K562 (cell line): Measurements from ENCODE around the gene POU4F1. TPM values are rescaled to one million over a fixed set of nuclear protein-coding genes. Genes with fewer than 3 reads are reported as not detected.

Experiments used
- ATAC-seq: fragments of 200-7000 bp; cut with Tn5 transposase; 3 replicates; pipeline ENCODE4 v1.9.1; 2020; ENCODE audit warnings: moderate library complexity
- BruUV-seq: library from RNA; stranded (reverse); fragments of 400-500 nt; replicated peaks from 2 replicates; lab custom pipeline; 2021; lab: Mats Ljungman, UMichigan
- CTCF ChIA-PET: fragments of 300-600 bp; formaldehyde crosslinking; extraction: SDS; loops from one replicate; lab custom pipeline; 2021; ENCODE audit warnings: low intra/inter-chr PET ratio; lab: Yijun Ruan, JAX
- POLR2A ChIA-PET: fragments of 300-600, 350-650 bp; sonication (Branson Sonifier 250); formaldehyde crosslinking; extraction: SDS; loops from one replicate; lab custom pipeline; 2021; ENCODE audit warnings: antibody characterized with exemption, inconsistent platforms; lab: Yijun Ruan, JAX
- DNase-seq, 4 experiments: peaks; one replicate each; pipeline versions ENCODE4 v3.0.0 to v3.0.0-alpha.2; 2011 to 2018; ENCODE audit warnings: low spot score in 3 of 4, mixed read lengths in 3 of 4; ENCODE audit errors: extremely low read depth in 1 of 4
- FAIRE-seq: peaks from 2 replicates; lab custom pipeline; 2011; peaks lifted over from hg19 to GRCh38; lab: Jason Lieb, UNC
- H2AFZ ChIP-seq: 2 replicates; pipeline ENCODE4 v1.6.0; 2011; ENCODE audit warnings: low read depth, low read length, control low read depth, inconsistent platforms
- H3K27ac ChIP-seq: fragments of 200-600 bp; 3 replicates; pipeline ENCODE4 v1.8.0; 2011; ENCODE audit warnings: low read depth, mild to moderate bottlenecking, control low read depth, inconsistent platforms, low read length, moderate library complexity, mixed read lengths; ENCODE audit errors: extremely low read depth
- H3K27me3 ChIP-seq, 2 experiments: fragments of 300-600 bp in 1 of 2; 2 replicates in 1 of 2; 3 replicates in 1 of 2; pipeline versions ENCODE4 v1.6.0 to v1.8.0; 2011; ENCODE audit warnings: inconsistent platforms in 2 of 2, low read length in 2 of 2, mild to moderate bottlenecking in 1 of 2, mixed read lengths in 1 of 2, moderate library complexity in 1 of 2; ENCODE audit not compliant: control insufficient read depth in 2 of 2, insufficient read depth in 2 of 2
- H3K36me3 ChIP-seq: fragments of 300-600 bp; 3 replicates; pipeline ENCODE4 v1.8.0; 2011; ENCODE audit warnings: mild to moderate bottlenecking, low read length, inconsistent platforms; ENCODE audit not compliant: control insufficient read depth, insufficient read depth
- H3K4me1 ChIP-seq, 2 experiments: fragments of 200-600 bp in 1 of 2; replicated peaks in 1 of 2; 2 replicates in 1 of 2; 3 replicates in 1 of 2; pipeline versions ENCODE4 v1.5.1 to v1.8.0; 2011; ENCODE audit warnings: inconsistent platforms in 2 of 2, low read length in 2 of 2, mild to moderate bottlenecking in 1 of 2, mixed read lengths in 1 of 2, moderate library complexity in 1 of 2; ENCODE audit not compliant: control insufficient read depth in 2 of 2, insufficient read depth in 2 of 2
- H3K4me2 ChIP-seq: 2 replicates; pipeline ENCODE4 v1.6.1; 2011; ENCODE audit warnings: low read length, control low read depth, inconsistent platforms, mixed read lengths; ENCODE audit not compliant: insufficient read depth
- H3K4me3 ChIP-seq: fragments of 200-600 bp; sonication (generic), shearing (Covaris generic); 2 replicates; pipeline ENCODE4 v1.5.1; 2016; ENCODE audit warnings: control low read depth, inconsistent platforms
- H3K79me2 ChIP-seq: fragments of 200-600 bp; 3 replicates; pipeline ENCODE4 v1.8.0; 2011; ENCODE audit warnings: low read length, inconsistent platforms; ENCODE audit not compliant: control insufficient read depth, insufficient read depth
- H3K9ac ChIP-seq, 2 experiments: 2 replicates each; pipeline versions ENCODE4 v1.6.0 to v1.6.1; 2011; ENCODE audit warnings: low read depth in 2 of 2, low read length in 2 of 2, control low read depth in 1 of 2, inconsistent platforms in 1 of 2, mild to moderate bottlenecking in 1 of 2, mixed read lengths in 1 of 2; ENCODE audit not compliant: insufficient read depth in 1 of 2
- H3K9me1 ChIP-seq: one replicate; pipeline ENCODE4 v1.6.0; 2011; ENCODE audit warnings: inconsistent platforms, mild to moderate bottlenecking, low read length, moderate library complexity; ENCODE audit not compliant: control insufficient read depth, insufficient read depth
- H3K9me3 ChIP-seq: replicated peaks from 2 replicates; pipeline ENCODE4 v1.5.1; 2011; ENCODE audit warnings: low read depth, low read length, inconsistent platforms; ENCODE audit not compliant: control insufficient read depth, insufficient read depth
- H4K20me1 ChIP-seq: replicated peaks from 2 replicates; pipeline ENCODE4 v1.6.1; 2011; ENCODE audit warnings: low read length, inconsistent platforms, mixed read lengths; ENCODE audit not compliant: control insufficient read depth, insufficient read depth
- ARID4B ChIP-seq: sonication (generic); formaldehyde crosslinking; IDR thresholded peaks from 2 replicates; pipeline ENCODE4 v1.8.0; 2022; ENCODE audit warnings: mild to moderate bottlenecking, missing genetic modification reagents
- CBFA2T3 ChIP-seq: fragments of 450-650 bp; IDR thresholded peaks from 2 replicates; pipeline ENCODE4 v1.6.1; 2017
- CHD1 ChIP-seq: fragments of 200-600 bp; sonication (generic); IDR thresholded peaks from one replicate; pipeline ENCODE4 v1.6.1; 2012; ENCODE audit warnings: mild to moderate bottlenecking, moderate library complexity, low read length, inconsistent platforms
- E4F1 ChIP-seq: fragments of 250-450 bp; sonication (Bioruptor Pico); IDR thresholded peaks from 2 replicates; pipeline ENCODE4 v1.5.0; 2021; ENCODE audit warnings: mild to moderate bottlenecking, borderline replicate concordance
- ELK3 ChIP-seq: fragments of 450-650 bp; formaldehyde crosslinking; IDR thresholded peaks from 2 replicates; pipeline ENCODE4 v1.4.0; 2020; ENCODE audit warnings: mild to moderate bottlenecking
- FOXK2 ChIP-seq, 2 experiments: fragments of 450-650 bp; IDR thresholded peaks in 1 of 2; conservative IDR thresholded peaks in 1 of 2; 2 replicates each; pipeline ENCODE4 v1.6.1; 2016; ENCODE audit warnings: low read depth in 2 of 2, mild to moderate bottlenecking in 1 of 2
- HNRNPH1 ChIP-seq: fragments of 200-400 bp; formaldehyde crosslinking; optimal IDR thresholded peaks from 2 replicates; pipeline ENCODE3; 2017; ENCODE audit warnings: low read depth, mild to moderate bottlenecking, low read length, moderate library complexity
- KHSRP ChIP-seq: fragments of 450-650 bp; IDR thresholded peaks from 2 replicates; pipeline ENCODE4 v1.6.1; 2017
- MBD2 ChIP-seq: sonication (generic); IDR thresholded peaks from 2 replicates; pipeline ENCODE4 v1.6.1; 2016; ENCODE audit warnings: low read depth, borderline replicate concordance
- NR1H2 ChIP-seq: sonication (generic); formaldehyde crosslinking; IDR thresholded peaks from 2 replicates; pipeline ENCODE4 v1.4.0; 2020; ENCODE audit warnings: mild to moderate bottlenecking, missing genetic modification reagents
- RBM14 ChIP-seq: fragments of 200-400 bp; formaldehyde crosslinking; IDR thresholded peaks from 2 replicates; pipeline ENCODE4 v1.6.1; 2018; ENCODE audit warnings: low read depth, mild to moderate bottlenecking, low read length, moderate library complexity, borderline replicate concordance; ENCODE audit not compliant: insufficient read depth
- SAFB ChIP-seq: fragments of 200-400 bp; formaldehyde crosslinking; IDR thresholded peaks from 2 replicates; pipeline ENCODE4 v1.6.1; 2017; ENCODE audit warnings: low read depth, low read length, borderline replicate concordance
- SMARCA5 ChIP-seq: fragments of 450-650 bp; IDR thresholded peaks from 2 replicates; pipeline ENCODE4 v1.6.1; 2016
- SP1 ChIP-seq: sonication (generic); formaldehyde crosslinking; IDR thresholded peaks from 2 replicates; pipeline ENCODE4 v1.8.1; 2022; ENCODE audit warnings: mild to moderate bottlenecking, missing genetic modification reagents
- ZC3H11A ChIP-seq: IDR thresholded peaks from 2 replicates; pipeline ENCODE4 v1.6.1; 2012; ENCODE audit warnings: low read depth, low read length, improper control_type of control experiment
- ZNF274 ChIP-seq: IDR thresholded peaks from 2 replicates; pipeline ENCODE4 v1.6.1; 2011; ENCODE audit warnings: low read depth, mild to moderate bottlenecking, low read length, moderate library complexity, borderline replicate concordance
- ZNF76 ChIP-seq: fragments of 250-450 bp; sonication (Bioruptor Pico); IDR thresholded peaks from 2 replicates; pipeline ENCODE4 v1.4.0; 2020; ENCODE audit warnings: mild to moderate bottlenecking, moderate library complexity, borderline replicate concordance
- WGBS: fragments of 100-300 bp; shearing (Covaris generic); methylation state at CpG from one replicate; pipeline ENCODE4 v1.1.6; 2016; ENCODE audit warnings: low coverage, mixed read lengths; ENCODE audit not compliant: insufficient coverage; ENCODE audit errors: missing lambda C conversion rate; 5-methylcytosine and 5-hydroxymethylcytosine counted together
- in situ Hi-C: fragments of 300-500 bp; cut with MboI; formaldehyde crosslinking; loops from 4 replicates; pipeline ENCODE4 v1.15.0; 2018; ENCODE audit warnings: inconsistent platforms, mixed read lengths
- intact Hi-C: fragments of 100-400 bp; cut with micrococcal nuclease; formaldehyde crosslinking; loops from 2 replicates; pipeline ENCODE4 v1.14.2; 2022
- polyA plus RNA-seq, 8 experiments: library from polyadenylated mRNA; depleted of rRNA in 4 of 8; stranded (reverse) in 5 of 8; unstranded in 3 of 8; fragments of >200 nt; fragmentation: Nextera tagmentation in 2 of 8; fragmentation: Illumina TruSeq in 1 of 8; extraction: Ambion mirVana in 2 of 8; extraction: Trizol in 1 of 8; gene quantifications; 2 replicates each; pipeline versions ENCODE4 v1.2.1 to v1.2.3, GENCODE V29; 2011 to 2014; ENCODE audit warnings: inconsistent platforms in 1 of 8, missing spikeins in 1 of 8
- total RNA-seq, 7 experiments: library from RNA; depleted of rRNA in 6 of 7; stranded (reverse); fragments of >200 nt in 6 of 7; fragmentation: Illumina TruSeq in 2 of 7; extraction: Trizol in 2 of 7; gene quantifications; 2 replicates each; pipeline versions ENCODE4 v1.2.1 to v1.2.3, GENCODE V29; 2011 to 2021; ENCODE audit warnings: low replicate concordance in 1 of 7

POU4F1 gene
- total and polyA plus RNA-seq, 9 of the 15 experiments (the other 6 are each of a cell fraction or from before 2014, with no cell fraction given), result 0.61 to 2.8 (median 1.5) TPM

GRCh38 chr13:78631077-78631476 lies 27.7 kb upstream of the POU4F1 start:
- Histone ChIP-seq H3K4me1 (no peaks in the 10 kb centered on the region; a peak in 1 of 5 replicates), H3K9me3 (no peaks in the 10 kb centered on the region), H3K4me3 (no peak overlapping the region), H3K9ac (no peak overlapping the region), H3K4me2 (no peak overlapping the region), H3K9me1 (no peaks in the 10 kb centered on the region), H3K79me2 (no peaks in the 10 kb centered on the region), H3K36me3 (peaks cover 50% of the 10 kb centered on the region), H2AFZ (no peak overlapping the region), H3K27ac (no peak overlapping the region), H4K20me1 (no peaks in the 10 kb centered on the region), H3K27me3 (no peaks in the 10 kb centered on the region)
- CTCF ChIA-PET, result no interaction called here
- no TSS peak for BruUV-seq
- FAIRE-seq (no peak), DNase-seq (no peak), ATAC-seq (no peak)
- no CpG with 5 or more reads among the region's 1 CpG for WGBS
- TF ChIP-seq CBFA2T3, result no peak
- no peak for TF ChIP-seq SP1 (CRISPR knock-in tag)
- TF ChIP-seq ZC3H11A, result no peak
- no peak for TF ChIP-seq RBM14
- no peak for TF ChIP-seq ZNF76
- TF ChIP-seq ZNF274, result no peak
- no peak for TF ChIP-seq SMARCA5
- no peak for TF ChIP-seq MBD2
- TF ChIP-seq ELK3, result no peak
- TF ChIP-seq CHD1, result no peak
- no peak for TF ChIP-seq ARID4B (CRISPR knock-in tag)
- TF ChIP-seq SAFB, result no peak
- TF ChIP-seq KHSRP, result no peak
- no peak for TF ChIP-seq NR1H2
- TF ChIP-seq HNRNPH1, result no peak
- TF ChIP-seq FOXK2 (conservative IDR thresholded peaks at IDR 0.05 in 1 of 2, IDR thresholded peaks at IDR 0.05 in 1 of 2; ENCODE audit: low read depth in 2 of 2), result no peak
- no peak for TF ChIP-seq E4F1 (CRISPR knock-in tag)
- in situ Hi-C loops (no loop called here), intact Hi-C loops (no loop called here)
- POLR2A ChIA-PET, result no interaction called here
